HG03045 (cell line): ENCODE data around the gene POLA1.
"Not testable (repeated sequence)": the region's sequence is repeated elsewhere in the genome, so short reads cannot be mapped to it uniquely, and the experiment has no call there.

Experiments
- ATAC-seq: cut with Tn5 transposase; IDR thresholded peaks from one replicate; pipeline ENCODE4 v1.9.1; 2021; ENCODE audit warnings: mild to moderate bottlenecking, moderate library complexity; ENCODE audit not compliant: unreplicated experiment

The POLA1 gene

GRCh38 chrX:24796204-24796603, 102.5 kb downstream of the POLA1 start:
- no peak for ATAC-seq

- no peak for ATAC-seq
Measured at GRCh38 chrX:24799078-24799477, 105.4 kb downstream of the POLA1 start.

GRCh38 chrX:24799565-24799964, 105.8 kb downstream of the POLA1 start:
- ATAC-seq, result no peak

GRCh38 chrX:24805201-24805600, 111.5 kb downstream of the POLA1 start:
- no peak for ATAC-seq

DNA sequence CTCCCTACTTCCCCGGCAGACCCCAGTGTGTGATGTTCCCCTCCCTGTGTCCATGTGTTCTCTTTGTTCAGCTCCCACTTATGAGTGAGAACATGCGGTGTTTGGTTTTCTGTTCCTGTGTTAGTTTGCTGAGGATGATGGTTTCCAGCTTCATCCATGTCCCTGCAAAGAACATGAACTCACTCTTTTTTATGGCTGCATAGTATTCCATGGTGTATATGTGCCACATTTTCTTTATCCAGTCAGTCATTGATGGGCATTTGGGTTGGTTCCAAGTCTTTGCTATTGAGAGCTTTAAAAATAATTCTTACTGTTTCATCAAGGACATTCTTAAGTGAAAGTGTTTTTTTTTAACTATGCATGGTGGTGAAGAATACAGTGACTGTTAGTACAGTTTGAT, 126.1 kb downstream of the POLA1 start:
- ATAC-seq, result not testable (repeated sequence)

GRCh38 chrX:24828147-24828546, 134.4 kb downstream of the POLA1 start:
- ATAC-seq, result no peak

DNA sequence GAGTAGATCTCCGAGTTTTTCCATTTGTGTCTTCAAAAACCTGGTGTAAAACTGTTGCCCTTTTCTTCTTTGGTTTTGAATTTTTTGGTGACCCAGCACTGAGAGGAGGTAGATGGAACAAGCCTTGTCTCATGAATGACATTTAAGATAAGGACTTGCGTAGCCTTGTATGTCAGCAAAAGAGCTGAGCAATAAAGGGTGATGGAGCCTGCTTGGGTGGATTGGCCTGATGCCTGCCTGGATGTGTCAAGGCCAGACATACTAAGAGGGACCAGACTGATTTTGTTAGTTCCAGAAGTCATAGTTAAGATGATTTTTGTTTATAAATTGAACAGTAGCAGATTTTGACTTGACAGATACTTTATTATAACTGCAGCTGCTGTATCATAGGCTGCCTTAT, 134.9 kb downstream of the POLA1 start:
- ATAC-seq, result no peak

DNA sequence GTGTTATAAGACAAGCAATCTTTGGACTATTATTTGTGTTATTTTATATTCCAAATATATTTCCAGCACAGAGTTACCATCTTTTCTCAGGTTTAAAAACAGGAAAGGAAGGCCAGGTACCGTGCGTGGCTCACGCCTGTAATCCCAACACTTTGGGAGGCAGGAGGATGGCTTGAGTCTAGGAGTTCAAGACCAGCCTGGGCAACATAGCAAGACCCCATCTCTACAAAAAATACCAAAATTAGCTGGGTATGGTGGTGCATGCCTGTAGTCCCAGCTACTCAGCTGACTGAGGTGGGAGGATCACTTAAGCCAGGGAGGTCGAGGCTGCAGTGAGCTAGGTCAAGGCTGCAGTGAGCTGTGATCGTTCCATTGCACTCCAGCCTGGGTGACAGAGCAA, 140.0 kb downstream of the POLA1 start:
- no peak for ATAC-seq

DNA sequence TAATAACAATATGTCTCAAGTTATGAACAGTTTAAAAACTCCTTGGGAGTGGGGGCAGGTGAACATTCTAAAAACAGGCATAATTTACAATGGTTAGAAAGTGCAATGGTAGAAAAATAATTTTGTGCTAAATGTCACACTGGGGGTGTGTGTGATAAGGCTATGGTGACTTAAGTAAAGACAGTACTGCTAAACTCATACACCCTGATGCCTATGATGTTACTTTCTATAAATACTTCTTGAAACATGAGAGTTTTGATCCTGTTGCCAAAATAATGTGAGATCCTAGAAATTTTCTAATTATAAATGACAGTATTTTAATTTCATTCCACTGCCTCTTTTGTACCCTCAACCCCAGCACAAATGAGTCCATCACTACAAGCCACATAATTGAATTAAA, 144.2 kb downstream of the POLA1 start:
- no peak for ATAC-seq

- ATAC-seq, result no peak
Measured at GRCh38 chrX:24838629-24839028, 144.9 kb downstream of the POLA1 start.

- ATAC-seq, result no peak
Measured at GRCh38 chrX:24839331-24839730, 145.6 kb downstream of the POLA1 start.

DNA sequence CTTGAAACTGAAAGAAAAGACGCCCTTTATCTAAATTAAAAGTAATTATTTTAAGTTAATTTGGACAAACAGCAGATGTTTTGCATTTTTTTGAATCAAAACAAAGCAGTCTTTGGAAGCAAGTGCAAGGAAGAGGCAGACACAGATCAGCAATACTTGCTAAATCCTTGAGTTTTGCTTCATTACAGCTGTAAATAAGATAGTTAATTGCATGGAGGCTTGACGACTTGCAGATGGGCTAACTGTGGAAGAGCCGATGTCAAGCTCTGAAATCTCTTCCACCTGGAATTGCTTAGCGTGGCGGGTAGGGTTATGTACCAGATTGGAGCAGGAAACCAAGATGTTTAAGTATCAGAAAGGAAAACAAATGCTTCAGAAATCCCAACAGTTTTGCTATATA, 148.8 kb downstream of the POLA1 start:
- no peak for ATAC-seq

DNA sequence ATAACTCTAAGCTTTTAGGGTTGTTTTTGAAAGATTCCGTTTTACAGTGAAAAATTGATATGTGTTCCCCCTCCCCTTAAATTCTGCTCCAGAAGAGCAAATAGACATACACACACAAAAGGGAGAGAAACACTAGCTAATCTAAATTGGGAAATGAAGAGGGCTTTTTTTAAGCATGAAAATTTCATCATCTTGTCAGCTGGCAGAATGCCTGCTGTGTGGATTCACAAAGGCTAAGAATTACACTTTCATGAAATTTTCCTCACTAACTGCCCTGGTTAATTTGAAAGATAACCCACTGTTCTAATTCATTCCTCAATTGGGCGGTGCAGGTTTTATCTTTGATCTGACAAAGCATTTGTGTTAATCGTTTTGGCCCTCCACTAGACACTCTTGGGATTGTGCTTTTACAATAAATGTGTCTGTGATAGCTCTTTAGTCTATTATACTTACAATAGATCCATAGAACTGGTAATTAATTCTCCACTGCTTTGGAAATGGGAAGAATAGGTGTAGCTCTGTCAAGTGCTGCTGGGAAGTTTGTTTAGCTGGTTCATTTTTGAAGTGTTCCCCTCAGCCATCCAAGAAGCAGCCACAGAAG, 152.9 kb downstream of the POLA1 start:
- no peak for ATAC-seq

DNA sequence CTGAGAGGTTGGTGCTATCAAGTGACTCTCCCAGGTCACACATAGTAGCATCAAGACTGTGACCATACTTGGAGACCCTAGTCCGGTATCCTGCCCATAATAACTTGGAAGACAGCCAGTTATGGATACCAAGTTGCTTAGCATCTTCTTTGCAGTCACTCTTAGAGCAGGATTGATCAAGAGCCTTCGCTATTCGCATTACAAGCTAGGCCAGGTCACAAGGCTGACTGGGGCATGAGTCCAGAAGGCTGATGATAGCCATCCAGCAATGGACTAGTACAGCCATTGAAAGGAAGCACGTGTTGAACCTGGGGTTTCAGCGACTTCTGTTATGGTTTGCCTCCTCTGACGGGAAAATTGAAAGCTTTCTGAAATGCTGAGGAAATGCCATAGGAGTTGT, 157.6 kb downstream of the POLA1 start:
- no peak for ATAC-seq

GRCh38 chrX:24851780-24852179, 158.1 kb downstream of the POLA1 start:
- no peak for ATAC-seq

GRCh38 chrX:24858004-24858746, 164.5 kb downstream of the POLA1 start:
- ATAC-seq, result no peak

DNA sequence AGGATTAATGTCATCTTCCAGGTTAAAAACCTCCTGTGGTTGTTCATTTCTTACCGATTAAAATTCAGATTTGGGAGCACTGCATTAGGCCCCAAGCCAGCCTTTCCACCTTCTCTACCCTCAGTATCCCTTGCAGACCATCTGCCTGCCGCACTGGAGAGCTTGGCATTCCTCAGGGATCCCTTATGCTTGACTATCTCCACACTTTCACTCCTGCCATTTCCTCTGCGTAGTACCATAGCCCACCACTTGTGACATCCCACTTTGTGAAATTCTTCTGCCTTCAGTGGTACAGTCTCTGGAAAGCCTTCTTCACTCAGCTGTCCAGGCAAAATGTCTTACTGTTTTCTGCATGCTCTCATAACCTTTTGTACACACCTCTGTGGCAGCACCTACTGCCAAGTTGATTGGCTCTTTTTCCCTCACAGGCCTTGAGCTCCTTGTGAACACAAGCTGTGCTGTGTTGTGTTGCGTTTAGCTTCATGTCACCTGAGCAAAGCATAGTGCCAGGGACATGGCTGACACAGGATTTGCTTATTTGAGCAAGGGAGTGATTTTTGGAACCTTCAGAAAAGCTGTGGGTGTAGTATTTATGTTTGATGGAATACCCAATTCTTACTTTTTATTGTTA, 165.6 kb downstream of the POLA1 start:
- no peak for ATAC-seq

DNA sequence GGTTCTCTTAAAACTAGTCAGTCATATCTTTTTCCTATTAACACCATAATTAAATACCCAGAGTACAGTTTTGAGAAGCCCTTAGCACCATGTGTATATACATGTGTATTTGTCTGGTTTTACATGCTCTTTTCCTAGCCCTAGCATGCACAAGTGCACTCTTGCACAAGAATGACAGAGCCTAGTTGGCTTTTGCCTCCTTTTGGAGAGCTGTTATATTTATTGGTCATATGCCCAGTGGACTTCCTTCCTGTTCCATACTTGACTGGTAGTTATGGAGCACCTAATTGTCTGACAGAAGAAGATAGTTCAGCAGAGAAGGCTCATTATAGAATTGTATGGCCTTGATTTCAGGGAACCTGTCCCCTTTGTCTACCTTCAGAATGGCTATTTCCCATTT, 166.4 kb downstream of the POLA1 start:
- no peak for ATAC-seq

GRCh38 chrX:24862343-24862742, 168.6 kb downstream of the POLA1 start:
- ATAC-seq, result no peak

DNA sequence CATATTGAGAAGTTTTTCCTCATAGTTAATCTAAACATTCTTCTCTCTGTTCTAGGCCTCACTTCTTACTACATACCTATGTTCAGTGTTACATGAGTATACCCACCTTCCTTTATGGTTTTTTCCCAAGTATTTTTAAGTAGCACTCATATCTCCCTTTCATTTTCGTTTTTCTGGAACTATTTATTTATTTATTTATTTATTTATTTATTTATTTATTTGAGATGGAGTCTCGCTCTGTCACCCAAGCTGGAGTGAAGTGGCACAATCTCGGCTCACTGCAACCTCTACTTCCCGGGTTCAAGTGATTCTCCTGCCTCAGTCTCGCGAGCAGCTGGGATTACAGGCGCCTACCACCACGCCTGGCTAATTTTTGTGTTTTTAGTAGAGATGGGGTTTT, 170.1 kb downstream of the POLA1 start:
- not testable (repeated sequence) for ATAC-seq

DNA sequence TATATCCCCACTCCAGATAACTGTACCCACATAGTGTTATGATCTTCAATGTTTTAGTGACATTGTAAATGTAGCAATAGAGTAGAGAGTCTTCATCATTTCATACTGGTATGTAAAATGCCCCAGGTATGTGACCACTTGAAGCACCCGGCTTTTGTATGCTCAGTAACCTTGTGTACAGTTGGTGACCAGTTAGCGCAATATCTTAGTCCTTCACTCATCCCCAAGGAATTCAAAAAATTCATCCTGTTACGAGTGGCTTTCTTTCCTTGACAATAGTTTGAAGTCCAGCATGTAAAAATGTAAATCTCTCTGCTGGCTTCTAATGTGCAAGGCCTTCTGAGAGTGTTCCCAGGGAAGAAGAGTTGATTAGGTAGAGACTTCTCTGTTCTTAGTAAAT, 176.4 kb downstream of the POLA1 start:
- ATAC-seq, result no peak

DNA sequence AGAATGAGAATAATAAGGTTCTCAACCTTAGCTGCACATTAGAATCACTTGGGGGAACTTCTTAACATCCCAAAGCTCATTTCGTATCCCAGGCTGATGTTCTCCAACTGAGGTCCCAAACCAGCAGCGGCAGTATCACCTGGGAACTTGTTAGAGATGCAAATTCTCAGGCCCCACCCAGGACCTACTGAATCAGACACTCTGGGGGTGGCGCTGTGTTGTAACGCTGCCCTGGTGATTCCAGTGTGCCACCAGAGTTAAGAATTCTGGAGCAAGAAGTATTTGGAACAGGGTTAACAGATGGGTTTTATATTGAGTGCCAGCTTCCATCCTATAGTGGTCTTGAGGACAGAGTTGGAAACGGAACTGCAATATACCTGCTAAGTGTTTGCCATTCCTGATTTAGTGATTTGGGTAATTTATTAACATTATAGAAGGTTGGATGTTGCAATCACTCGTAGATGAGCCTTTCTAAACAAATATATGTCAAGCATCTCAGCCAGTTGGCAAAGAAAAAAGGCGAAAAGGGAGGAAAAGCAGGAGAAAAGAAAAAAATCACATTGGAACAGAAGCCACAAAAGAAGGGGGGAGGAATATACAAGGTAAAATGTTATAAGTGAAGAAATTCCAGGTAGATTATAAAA, 181.0 kb downstream of the POLA1 start:
- no peak for ATAC-seq
